Measurements from ENCODE around the gene GNAT1.
"Not testable (repeated sequence)": the region's sequence is repeated elsewhere in the genome, so short reads cannot be mapped to it uniquely, and the experiment has no call there.

Gene GNAT1

DNA sequence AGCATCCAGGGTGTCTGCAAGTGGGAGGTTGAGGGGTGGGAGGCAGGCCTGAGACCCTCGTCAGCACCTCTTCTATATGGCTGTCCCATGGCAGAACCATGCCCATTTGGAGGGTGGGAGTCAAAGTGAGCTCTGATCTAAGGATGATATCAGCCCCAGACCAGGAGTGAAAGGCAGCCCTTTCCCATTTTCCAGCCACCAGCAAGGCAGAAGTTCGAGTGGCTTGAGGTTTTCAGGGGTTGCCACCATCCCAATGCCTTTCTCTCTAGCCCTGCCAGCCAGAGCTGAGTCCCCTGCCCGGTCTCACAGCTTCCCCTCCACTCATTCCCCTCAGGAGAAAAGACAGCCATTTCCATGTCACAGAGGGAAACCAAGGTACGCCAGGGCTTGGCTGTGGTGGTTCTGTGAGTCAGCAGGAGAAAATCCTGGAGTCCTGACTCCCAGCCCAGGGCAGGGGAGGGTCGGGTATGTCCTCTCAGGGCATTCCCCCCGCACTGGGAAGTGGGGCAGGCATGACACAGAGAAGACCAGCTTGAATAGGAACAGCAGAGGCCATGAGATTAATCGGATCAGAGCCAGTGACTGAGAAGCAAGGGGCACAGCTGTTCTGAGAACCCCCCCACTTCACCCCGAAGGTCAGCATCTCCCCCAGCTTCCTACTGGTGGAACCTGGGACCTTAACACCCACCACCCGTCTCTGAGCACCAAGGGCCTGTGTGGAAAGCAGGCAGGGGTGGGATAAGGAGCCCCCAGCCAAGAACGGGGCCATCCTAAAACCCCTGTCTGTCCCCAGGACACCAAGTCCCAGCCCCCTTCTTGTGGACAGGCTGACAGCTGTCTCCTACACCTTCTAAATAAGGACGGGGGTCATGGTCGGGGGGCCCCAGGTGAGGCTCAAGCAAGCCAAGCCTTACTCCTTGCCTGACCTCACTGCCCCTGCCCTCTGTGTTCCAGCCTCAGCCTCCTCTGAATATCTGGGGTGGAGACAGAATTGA is 12.7 kb downstream of the GNAT1 start:
- DNase-seq (ENCODE audit: low spot score) = no peak

DNA sequence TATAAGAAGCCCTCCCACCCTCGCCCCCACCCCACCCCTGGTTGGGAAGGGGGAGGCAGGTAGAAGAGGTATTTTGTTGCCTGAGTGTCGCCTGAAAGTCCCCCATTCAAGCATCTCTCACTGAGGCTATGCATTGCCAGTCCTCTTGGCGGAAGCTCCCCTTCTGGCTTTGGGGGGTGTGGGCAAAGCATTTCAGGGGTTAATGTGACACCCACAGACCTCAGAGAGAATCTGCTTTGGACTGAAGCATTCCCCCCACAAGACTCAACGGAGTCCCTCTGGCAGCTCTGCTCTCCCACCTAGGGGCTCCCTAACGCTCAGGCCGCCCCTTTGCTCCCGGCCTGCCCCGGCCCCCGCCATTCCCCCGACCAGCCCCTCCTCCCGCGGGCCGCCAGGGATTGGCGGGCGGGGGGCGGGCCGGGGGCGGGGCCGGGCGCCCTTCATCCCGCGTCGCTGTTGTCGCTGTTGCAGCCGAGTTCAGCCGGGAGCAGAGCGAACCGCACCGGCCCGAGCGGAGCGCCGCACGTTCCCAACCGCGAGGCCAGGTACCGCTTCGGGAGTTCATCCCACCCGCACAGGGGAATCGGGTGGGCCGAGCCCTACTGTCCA is 13.5 kb downstream of the GNAT1 start, which contains the start of gene SLC38A3:
Gene SLC38A3, plus strand, starts transcription at position 468 of the 609 bp plus-strand sequence. CDS start 8,929 bp downstream, outside the sequence.
- peak; percentile 97 for DNase-seq (ENCODE audit: low spot score)

DNA sequence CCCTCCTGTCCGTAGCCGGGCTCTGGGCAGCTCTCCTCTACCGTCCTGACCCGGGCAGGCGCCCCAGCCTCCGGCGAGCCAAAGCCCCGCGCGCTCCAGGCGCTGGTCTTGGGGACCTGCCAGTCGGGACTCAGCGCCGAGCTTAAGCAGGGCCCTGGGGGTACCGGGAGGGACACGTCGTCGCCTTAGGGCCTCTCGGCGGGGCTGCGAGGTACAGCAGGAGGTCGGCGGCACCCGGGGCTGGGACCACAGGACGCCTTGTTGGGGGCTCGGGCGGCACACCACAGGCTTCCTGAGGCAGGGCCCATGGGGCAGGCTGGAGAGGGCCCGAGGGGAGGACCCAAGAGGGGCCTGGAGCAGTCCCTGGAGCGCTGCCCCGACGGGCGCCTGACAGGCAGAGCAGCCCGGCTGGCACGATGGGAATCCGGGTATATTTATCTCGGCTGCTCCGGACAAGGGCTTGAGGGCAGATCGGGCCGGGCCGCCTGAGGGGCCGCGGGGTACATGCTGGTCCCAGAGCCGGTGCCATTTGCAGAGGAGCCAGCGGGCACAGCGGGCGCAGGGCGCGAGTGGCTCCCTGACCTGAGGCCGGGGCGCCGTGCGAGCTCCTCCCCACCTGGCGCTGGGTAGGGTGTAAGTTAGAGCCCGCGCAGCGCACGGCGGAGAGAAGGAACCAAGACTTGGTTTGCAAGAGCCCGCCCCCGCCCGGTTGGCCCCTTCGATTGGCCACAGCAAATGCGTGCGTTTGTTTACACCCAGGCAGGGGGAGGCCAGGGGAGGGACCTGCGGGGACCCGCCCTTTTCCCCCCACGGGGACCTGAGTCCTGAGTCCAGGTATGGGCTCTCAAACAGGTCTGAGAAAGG is 14.2 kb downstream of the GNAT1 start:
- peak; percentile 85 for DNase-seq (ENCODE audit: low spot score)

DNA sequence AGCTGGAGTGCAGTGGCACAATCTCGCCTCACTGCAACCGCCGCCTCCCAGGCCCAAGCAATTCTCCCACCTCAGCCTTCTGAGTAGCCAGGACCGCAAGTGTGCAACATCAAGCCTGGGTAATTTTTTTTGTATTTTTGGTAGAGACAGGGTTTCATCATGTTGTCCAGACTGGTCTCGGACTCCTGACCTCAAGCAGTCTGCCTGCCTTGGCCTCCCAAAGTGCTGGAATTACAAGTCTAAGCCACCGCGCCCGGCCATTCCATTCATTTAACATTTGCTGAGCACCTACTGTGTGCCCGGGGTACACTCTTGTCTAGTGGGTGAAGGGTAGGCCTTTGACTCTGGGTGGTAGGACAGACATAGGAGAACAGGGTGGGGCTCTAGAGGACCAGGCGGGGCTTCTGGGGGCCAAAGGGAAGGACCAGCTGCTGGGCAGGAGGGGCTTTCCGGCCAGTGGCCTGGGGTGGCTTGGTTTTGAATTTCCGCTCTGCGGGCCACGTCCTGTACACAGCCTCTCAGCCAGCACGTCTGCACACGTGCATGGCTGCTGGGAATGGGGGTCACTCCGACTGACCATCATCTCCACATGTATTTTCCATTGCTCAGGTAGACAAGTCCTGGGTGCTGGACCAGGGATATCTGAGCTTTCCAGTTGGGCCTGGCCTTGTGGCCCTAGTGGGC is 16.1 kb downstream of the GNAT1 start:
- DNase-seq (ENCODE audit: low spot score) = no peak

DNA sequence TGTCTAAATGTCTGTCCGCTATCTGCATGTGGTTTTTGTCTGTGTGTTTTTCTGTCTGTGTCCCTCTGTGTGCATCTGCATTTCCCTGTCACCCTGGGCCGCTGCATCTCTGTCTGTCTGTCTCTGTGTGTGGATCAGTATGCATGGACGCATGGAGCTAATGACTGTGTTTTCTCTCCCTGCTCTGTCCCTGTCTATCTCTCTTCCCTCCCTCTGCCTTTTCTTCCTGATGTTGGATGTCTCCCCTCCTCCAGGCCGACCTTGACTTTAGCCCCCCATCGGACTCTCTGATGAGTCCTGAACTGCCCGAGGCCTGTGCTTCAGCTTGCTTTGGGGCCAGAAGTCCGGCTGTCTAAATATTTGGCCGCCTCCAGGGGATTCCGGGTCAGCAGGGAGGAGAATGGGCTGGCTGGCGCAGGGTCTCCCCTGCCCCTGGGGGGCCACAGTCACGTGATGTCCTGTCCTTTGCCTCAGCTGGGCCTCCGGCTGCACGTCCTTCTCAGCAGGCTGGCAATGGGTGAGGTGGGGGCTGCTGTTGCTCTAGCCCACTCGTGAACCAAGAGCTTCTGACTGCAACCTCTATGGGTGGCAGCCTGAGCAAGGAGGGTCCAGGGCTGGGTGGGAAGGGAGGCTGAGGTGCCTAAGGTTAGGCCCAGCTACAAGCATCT is 17.4 kb downstream of the GNAT1 start:
- no peak for DNase-seq (ENCODE audit: low spot score)

DNA sequence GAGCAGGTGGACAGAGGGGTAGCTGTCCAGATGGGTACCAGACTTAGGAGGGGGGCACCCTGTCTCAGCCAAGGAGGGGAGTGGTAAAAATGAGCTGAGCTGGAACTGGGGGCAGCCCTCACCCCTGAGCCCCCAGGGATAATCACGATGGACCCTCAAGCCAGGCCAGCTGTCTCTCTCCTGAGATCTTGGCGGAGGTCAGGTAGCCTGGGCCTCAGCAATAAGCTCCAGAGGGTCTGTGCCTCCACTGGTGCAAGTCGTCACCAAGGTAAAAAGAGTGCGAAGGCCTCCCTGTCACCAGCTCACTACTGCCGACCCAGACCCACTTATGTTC is 18.7 kb downstream of the GNAT1 start:
- no peak for DNase-seq (ENCODE audit: low spot score)

DNA sequence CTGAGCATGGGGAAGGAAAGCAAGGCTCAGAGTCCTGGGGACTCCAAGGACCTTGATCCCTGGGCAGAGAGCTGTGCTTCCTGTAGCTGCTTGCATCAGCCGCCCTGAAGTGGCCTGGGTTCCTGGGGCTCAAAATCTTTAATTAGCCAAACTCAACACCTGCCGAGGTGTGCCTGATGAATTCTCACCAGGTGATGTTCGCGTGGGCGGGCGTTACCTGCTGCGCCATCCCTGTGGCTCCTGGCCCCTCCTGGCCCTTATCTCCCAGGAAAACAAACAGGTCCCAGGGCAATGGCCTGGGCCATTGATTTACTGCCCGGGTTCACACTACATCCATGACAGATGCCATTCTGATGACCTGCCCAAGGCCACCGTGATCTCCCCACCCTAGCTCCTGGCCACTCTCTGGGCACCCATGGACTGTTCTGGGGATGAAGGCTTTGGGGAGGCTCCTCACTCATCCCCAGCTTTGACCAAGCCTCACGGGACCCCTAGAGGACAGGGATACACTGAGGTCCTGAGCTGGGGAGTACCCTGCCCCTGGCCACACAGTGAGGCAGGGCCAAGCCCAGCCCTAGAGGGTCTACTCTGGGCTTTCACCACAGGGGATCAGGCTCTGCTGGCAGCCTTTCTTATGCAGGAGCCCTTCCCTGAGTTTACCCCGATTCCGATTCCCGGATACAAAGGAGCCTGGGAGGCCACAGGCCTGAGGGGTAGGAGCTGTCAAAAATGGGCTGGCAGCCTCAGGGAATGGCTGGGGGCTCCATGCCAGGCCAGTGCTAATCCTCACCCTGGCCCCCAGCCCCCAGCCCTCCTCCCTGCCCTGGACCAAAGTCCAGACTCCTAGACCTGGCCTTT is 19.3 kb downstream of the GNAT1 start:
- peak; percentile 51 for DNase-seq (ENCODE audit: low spot score)

DNA sequence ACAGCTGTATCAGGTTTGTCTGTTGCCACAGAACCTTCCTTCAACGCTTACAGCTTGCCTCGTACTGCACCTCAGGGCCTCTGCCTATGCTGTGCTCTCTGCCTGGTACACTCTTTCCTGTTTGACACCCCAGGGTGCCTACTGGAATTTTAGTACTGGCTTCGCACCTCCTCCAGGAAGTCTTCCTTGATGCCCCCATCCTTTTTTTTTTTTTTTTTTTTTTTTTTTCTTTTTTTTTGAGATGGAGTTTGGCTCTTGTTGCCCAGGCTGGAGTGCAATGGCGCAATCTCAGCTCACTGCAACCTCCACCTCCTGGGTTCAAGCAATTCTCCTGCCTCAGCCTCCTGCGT is 19.9 kb downstream of the GNAT1 start:
- not testable (repeated sequence) for DNase-seq (ENCODE audit: low spot score)

DNA sequence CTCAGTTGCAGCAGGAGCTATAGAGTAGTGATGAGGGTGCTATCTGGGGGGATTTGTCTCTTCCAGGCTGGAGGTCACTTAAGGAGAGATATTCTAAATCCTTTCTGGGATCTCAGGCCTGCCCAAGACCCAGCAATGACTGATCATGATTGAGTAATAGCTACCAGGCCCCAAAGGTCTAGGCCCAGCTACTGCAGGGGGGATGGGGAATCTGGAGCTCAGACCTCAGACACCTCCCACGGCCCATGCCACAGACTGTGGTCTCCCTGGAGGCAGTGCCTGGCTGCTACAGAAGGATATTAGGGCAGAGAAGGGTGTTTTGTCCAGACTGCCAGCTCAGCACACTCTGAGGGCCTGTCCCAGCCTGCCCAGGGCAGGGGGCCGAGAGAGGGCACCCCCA is 20.5 kb downstream of the GNAT1 start:
- no peak for DNase-seq (ENCODE audit: low spot score)

DNA sequence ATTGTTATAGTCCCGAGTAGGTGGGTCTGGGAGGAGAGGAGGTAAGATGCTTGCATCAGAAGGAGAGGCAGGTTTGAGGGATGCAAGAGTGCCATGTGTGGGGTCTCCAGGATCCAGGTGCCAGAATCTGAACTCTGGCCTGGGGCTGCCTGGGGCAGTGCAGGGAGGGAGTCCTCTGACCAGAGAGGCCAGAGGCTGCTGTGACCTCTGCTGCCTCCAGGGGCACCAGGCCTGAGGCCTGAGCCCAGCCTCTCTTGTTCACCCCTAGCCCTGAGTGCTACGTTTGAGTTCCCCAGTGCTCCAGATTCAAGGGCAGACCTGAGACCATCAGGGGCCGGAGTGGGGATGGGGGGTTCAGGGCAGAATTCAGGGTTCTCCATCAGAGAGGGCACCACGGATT is 21.1 kb downstream of the GNAT1 start:
- peak; percentile 68 for DNase-seq (ENCODE audit: low spot score)

DNA sequence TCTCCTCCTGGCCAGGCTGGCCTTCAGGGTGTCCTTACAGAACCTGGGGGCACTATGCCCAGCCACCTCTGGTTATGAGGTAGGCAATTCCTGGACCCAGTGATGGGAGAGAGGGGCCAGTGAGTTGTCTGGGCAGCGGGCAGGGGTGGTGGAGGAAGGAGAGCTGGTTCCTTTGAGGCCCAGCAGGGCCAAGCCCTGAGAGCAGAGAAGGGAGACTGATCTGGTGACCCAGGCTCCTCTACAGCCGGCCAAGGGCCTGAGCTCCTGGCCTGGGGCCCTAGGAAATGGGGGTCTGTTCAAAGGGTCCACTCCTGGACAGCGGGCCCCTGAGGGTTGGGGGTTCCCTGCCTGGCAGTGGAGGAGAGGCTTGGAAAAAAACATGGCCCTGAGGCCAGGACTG is 21.6 kb downstream of the GNAT1 start:
- DNase-seq (ENCODE audit: low spot score) = no peak

DNA sequence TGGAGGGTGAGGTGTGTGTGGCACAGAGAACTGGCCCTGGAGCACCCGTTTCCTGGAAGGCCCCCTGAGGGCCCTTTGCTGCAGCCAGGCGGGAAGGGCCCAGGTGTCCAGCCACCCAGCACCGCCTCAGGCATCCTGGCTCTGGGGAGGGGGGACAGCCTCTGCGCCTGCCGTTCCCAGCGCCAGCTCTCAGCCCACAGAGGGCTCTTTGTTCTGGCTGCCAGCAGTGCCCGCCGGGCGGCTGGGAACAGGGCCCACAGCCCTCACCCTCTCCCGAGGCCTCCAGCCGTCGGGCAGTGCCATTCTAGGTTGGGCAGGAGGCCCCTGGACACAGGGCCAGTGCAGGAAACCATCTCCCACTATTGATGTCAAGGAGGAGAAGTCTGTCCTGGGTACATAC is 22.0 kb downstream of the GNAT1 start:
- no peak for DNase-seq (ENCODE audit: low spot score)

DNA sequence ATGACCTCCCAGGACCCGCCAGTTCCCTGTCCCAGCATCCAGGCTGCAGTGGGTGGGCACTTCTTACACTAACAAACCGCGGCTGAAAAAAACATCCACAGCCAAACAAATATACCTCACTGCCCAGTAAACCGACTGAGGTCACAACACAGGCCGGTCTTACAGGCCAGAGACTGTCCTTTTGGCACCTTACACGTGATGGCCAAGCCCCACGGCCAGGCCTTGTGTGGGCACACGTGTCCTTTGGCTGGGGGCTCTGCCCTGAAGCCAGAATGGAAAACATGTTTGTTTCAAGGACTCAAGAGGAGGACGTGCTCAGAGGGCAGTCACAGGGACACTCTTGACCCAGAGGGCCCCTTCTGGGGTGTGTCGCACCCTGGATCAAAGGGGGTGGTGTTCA is 23.4 kb downstream of the GNAT1 start:
- DNase-seq (ENCODE audit: low spot score) = no peak

DNA sequence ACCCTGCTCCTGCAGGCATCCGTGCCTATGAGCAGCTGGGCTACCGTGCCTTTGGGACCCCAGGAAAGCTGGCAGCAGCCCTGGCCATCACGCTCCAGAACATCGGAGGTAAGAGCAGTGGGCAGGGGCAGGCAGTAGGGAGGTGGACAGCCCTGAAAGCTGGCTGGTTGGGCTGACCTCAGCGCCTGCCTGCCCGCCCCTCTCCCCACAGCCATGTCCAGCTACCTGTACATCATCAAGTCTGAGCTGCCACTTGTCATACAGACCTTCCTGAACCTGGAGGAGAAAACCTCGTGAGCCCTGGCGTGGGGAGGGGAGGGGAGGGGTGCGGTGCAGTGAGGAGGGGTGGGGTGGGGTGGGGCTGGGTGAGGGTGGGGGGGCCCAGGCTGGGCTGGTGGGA is 24.1 kb downstream of the GNAT1 start:
- no peak for DNase-seq (ENCODE audit: low spot score)

DNA sequence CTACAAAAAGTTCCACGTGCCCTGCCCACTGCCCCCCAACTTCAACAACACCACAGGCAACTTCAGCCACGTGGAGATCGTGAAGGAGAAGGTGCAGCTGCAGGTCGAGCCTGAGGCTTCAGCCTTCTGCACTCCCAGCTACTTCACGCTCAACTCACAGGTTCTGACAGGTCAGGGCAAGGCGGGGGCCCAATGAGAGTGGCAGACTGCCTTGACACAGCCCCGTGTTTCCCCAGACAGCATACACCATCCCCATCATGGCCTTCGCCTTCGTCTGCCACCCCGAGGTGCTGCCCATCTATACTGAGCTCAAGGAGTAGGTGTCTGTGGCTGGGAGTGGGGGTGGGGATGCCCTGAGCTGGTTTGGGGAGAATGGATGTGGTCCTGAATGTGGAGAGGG is 26.3 kb downstream of the GNAT1 start:
- no peak for DNase-seq (ENCODE audit: low spot score)

DNA sequence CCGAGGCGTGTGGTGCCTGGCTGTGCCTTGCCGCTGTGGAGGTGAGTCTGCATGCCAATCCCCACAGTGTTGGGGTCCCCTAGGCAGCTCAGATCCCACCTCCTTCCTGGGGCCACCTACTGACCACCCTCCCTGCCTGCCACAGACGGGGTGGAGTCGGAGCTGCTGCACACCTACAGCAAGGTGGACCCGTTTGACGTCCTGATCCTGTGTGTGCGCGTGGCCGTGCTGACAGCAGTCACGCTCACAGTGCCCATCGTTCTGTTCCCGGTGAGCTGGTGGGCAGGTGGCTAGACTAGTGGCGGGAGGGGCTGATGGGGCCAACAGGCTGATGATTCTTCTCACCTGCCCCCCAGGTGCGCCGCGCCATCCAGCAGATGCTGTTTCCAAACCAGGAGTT is 27.0 kb downstream of the GNAT1 start:
- no peak for DNase-seq (ENCODE audit: low spot score)

DNA sequence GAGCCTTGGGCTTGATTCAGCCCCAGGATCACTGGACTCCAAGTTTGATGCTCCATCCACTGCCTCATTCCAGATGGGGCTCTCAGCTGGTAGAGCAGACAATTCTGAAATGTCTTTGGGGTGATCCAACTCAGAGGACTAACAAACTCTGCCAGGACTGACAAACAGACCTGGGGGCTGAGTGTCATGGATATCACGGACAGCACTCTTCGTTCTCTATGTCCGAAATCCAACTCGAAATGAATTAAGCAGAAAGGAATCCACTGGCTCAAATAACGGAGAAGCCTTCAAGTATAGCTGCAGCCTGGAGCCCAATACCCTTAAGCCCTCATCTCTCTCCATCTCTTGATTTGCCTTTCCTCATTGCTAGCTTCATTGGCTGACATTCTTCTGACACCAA is 27.9 kb downstream of the GNAT1 start:
- no peak for DNase-seq (ENCODE audit: low spot score)

DNA sequence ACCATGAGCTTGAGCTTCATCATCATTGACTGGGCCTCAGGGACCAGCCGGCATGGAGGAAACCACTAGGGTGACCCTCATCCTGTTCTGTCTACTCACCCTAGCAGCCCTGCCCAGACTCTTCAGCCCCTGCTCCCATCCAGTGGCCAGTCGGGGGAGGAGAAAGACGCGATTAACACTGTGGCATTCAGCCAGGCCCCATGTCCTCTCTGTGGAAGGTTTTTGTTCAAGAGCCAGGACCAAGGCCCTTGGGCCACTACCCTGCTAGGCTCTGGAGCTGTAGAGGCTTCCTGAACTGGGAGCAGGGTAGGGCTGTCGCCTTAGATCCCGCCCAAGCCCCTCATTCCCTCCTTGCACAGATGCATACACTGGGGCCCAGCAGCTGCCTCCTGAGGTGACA is 28.7 kb downstream of the GNAT1 start:
- no peak for DNase-seq (ENCODE audit: low spot score)

DNA sequence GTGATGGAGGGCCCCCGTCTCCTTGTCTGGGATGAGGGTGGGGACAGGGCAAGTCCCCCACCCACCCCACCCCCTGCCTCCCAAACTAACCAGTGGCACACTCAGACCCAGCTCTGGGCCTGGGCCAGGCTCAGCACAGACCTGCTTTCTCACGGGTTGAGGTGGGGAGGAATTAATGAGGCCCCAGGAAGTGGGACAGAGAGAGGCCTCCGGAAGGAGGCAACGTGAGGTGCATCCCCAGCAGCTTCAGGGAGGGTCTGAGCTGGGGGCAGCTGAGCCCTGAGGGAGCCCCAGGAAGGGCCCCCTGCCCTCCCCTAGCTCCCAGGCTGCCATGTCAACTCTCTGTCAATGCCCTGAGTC is 29.6 kb downstream of the GNAT1 start:
- no peak for DNase-seq (ENCODE audit: low spot score)

DNA sequence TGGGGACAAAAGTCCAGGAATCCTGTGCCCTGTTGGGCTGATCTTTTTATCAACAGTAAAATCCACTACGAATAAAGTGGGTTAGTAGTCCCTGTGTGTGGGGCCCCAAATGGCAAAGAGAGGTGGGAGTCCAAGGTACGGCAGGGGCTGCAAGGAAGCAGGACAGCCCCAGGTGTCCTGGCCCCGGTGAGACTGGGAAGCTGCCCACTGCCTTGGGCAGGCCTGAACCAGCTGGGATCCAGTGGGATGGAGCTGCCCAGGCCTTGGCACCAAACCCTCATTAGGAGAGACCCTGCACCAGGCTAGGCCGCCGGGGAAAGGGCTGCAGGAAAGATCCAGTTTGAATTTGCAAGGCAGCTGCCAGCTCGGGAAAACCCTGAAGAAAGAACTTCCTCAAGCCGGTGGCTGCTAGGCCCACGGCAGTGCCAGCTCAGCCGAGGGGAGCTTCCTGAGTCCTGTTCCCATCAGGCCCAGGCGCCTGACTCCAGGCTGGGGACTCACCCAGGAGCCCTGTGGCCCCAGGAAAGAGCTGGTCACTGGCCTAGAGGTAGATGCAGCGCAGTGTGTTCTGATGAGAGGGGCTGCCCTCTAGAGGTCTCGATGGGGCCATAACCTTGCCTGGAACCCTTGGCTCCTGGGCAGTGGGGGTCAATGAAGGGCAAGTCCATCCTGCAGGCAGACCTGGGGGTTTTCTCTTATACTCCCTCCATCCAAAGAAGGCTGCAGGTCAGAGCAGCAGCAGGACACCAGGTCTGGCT is 30.2 kb downstream of the GNAT1 start:
- peak; percentile 79 for DNase-seq (ENCODE audit: low spot score)
